Tibial artery (tissue), 4 donors: ENCODE data around the gene THOC6.

ENCODE experiments used
- DNase-seq, 2 donors: peaks; one replicate each; pipeline ENCODE4 v3.0.0-alpha.2; 2019
- H3K27ac ChIP-seq, 2 donors: fragments of 200-600 bp; sonication (generic) in 1 of 2; 1 replicate in 1 of 2; 2 replicates in 1 of 2; pipeline ENCODE4 v1.5.1; 2018 to 2019; ENCODE audit warnings: mild to moderate bottlenecking in 1 of 2
- H3K27me3 ChIP-seq, 2 donors: fragments of 200-600 bp; sonication (generic) in 1 of 2; one replicate each; pipeline versions ENCODE4 v1.5.1 to v1.6.0; 2016 to 2019
- H3K36me3 ChIP-seq, 3 donors: fragments of 200-600 bp; sonication (generic) in 2 of 3; one replicate each; pipeline ENCODE4 v1.5.1; 2016 to 2019; ENCODE audit warnings: mild to moderate bottlenecking in 2 of 3
- H3K4me1 ChIP-seq, 4 donors: fragments of 200-600 bp; sonication (generic) in 2 of 4; 1 replicate in 3 of 4; 2 replicates in 1 of 4; pipeline ENCODE4 v1.5.1; 2016 to 2019
- H3K4me3 ChIP-seq, 2 donors: fragments of 200-600 bp; sonication (generic) in 1 of 2; 1 replicate in 1 of 2; 2 replicates in 1 of 2; pipeline ENCODE4 v1.5.1; 2018 to 2019; ENCODE audit warnings: mild to moderate bottlenecking in 2 of 2
- H3K9me3 ChIP-seq, 3 donors: fragments of 200-600 bp; sonication (generic) in 1 of 3; one replicate each; pipeline ENCODE4 v1.5.1; 2016 to 2019
- CTCF ChIP-seq, 2 experiments: fragments of 200-600 bp in 1 of 2; fragments of 450-650 bp in 1 of 2; IDR thresholded peaks; one replicate each; pipeline ENCODE4 v1.5.1; 2017 to 2019; ENCODE audit warnings: antibody characterized with exemption in 2 of 2, mild to moderate bottlenecking in 1 of 2, moderate library complexity in 1 of 2
- intact Hi-C: fragments of 100-400 bp; cut with DNase I; formaldehyde crosslinking; loops from one replicate; pipeline ENCODE4 v1.15.0; 2023; ENCODE audit warnings: low total_unique reads

The THOC6 gene

GRCh38 chr16:3056336-3057180 lies 32.7 kb downstream of the THOC6 start:
- Histone ChIP-seq H3K27me3 (peaks cover 0 to 18% of the 10 kb centered on the region in 2 donors), H3K9me3 (no peaks in the 10 kb centered on the region), H3K27ac (no peak overlapping the region), H3K4me1 (peaks cover 0 to 24% (median 19%) of the 10 kb centered on the region in 4 donors), H3K4me3 (no peak overlapping the region), H3K36me3 (peaks cover 0 to 4% (median 0%) of the 10 kb centered on the region in 3 donors)
- TF ChIP-seq CTCF (IDR thresholded peaks at IDR 0.05), result no peak
- intact Hi-C loops, result loop anchor here (5.0 kb wide), 1 partner anchor 66 kb away; no protein-coding TSS in a partner anchor
- DNase-seq, result no peak

GRCh38 chr16:3057181-3058138 lies 33.6 kb downstream of the THOC6 start:
- Histone ChIP-seq H3K9me3 (no peaks in the 10 kb centered on the region), H3K27ac (no peak overlapping the region), H3K4me1 (peaks cover 0 to 24% (median 19%) of the 10 kb centered on the region in 4 donors), H3K4me3 (no peak overlapping the region), H3K27me3 (peaks cover 0 to 11% of the 10 kb centered on the region in 2 donors), H3K36me3 (peaks cover 0 to 4% (median 0%) of the 10 kb centered on the region in 3 donors)
- no peak for DNase-seq
- intact Hi-C loops, result loop anchor here (5.0 kb wide), 1 partner anchor 65 kb away; no protein-coding TSS in a partner anchor
- no peak for TF ChIP-seq CTCF (IDR thresholded peaks at IDR 0.05)

GRCh38 chr16:3058139-3059030 lies 34.5 kb downstream of the THOC6 start:
- Histone ChIP-seq H3K4me3 (peak overlapping the region; percentile 56 to 73), H3K36me3 (peaks cover 0 to 4% (median 0%) of the 10 kb centered on the region in 3 donors), H3K27me3 (peaks cover 0 to 11% of the 10 kb centered on the region in 2 donors), H3K27ac (peak overlapping the region; percentile 52 to 55), H3K9me3 (no peaks in the 10 kb centered on the region), H3K4me1 (peaks cover 0 to 24% (median 19%) of the 10 kb centered on the region in 4 donors)
- DNase-seq, result peak in 1 of 2 donors; percentile 40
- no peak for TF ChIP-seq CTCF (IDR thresholded peaks at IDR 0.05)
- intact Hi-C loops, result loop anchor here (5.0 kb wide), 1 partner anchor 64 kb away; no protein-coding TSS in a partner anchor

- H3K27me3 ChIP-seq, result peaks cover 0 to 11% of the 10 kb centered on the region in 2 donors
These were observed 35.3 kb downstream of the THOC6 start for GRCh38 chr16:3059041-3059722.

More at GRCh38 chr16:3059041-3059722, 35.3 kb downstream of the THOC6 start:
- Histone ChIP-seq H3K4me3 (peak overlapping the region; percentile 56 to 73), H3K27ac (peak overlapping the region; percentile 52 to 55), H3K9me3 (no peaks in the 10 kb centered on the region), H3K36me3 (peaks cover 0 to under 1% (median 0%) of the 10 kb centered on the region in 3 donors), H3K4me1 (peaks cover 0 to 24% (median 19%) of the 10 kb centered on the region in 4 donors)
- intact Hi-C loops, result loop anchor here (5.0 kb wide), 1 partner anchor 63 kb away; no protein-coding TSS in a partner anchor
- peak; percentile 73 to 90 for DNase-seq
- peak; percentile 92 to 94 for TF ChIP-seq CTCF (IDR thresholded peaks at IDR 0.05)
